HG03066 (cell line): Measurements from ENCODE around the gene VDAC1.
"Not testable (repeated sequence)": the region's sequence is repeated elsewhere in the genome, so short reads cannot be mapped to it uniquely, and the experiment has no call there.

Experiments used
- ATAC-seq: cut with Tn5 transposase; IDR thresholded peaks from one replicate; pipeline ENCODE4 v1.9.1; 2021; ENCODE audit warnings: low read depth; ENCODE audit not compliant: unreplicated experiment

The VDAC1 gene

GRCh38 chr5:134004626-134005416 lies at the start of gene VDAC1:
TSS of gene VDAC1 (minus strand) at chr5:134004975. CDS start at chr5:133993012, 11,963 bp downstream.
- peak; percentile 71 for ATAC-seq

- ATAC-seq, result no peak
Observed at GRCh38 chr5:134053840-134054338, 49.1 kb upstream of the VDAC1 start.

GRCh38 chr5:134053314-134053839 lies 48.6 kb upstream of the VDAC1 start:
- ATAC-seq, result no peak

GRCh38 chr5:134051305-134051704 lies 46.5 kb upstream of the VDAC1 start:
- ATAC-seq, result no peak

GRCh38 chr5:134048864-134049263 lies 44.1 kb upstream of the VDAC1 start:
- no peak for ATAC-seq

GRCh38 chr5:134047687-134048056 lies 42.9 kb upstream of the VDAC1 start:
- no peak for ATAC-seq

- ATAC-seq, result no peak
Observed at GRCh38 chr5:134046801-134047686, 42.3 kb upstream of the VDAC1 start.

- no peak for ATAC-seq
Observed at GRCh38 chr5:134046330-134046729, 41.6 kb upstream of the VDAC1 start.

GRCh38 chr5:134043793-134044792 lies 39.3 kb upstream of the VDAC1 start:
- ATAC-seq, result no peak

- peak; percentile 73 for ATAC-seq
Observed at GRCh38 chr5:134041570-134042411, 37.0 kb upstream of the VDAC1 start.

GRCh38 chr5:134038138-134038537 lies 33.4 kb upstream of the VDAC1 start:
- ATAC-seq, result no peak

GRCh38 chr5:134037160-134037559 lies 32.4 kb upstream of the VDAC1 start:
- ATAC-seq, result no peak

- no peak for ATAC-seq
Observed at GRCh38 chr5:134034326-134034725, 29.6 kb upstream of the VDAC1 start.

- not testable (repeated sequence) for ATAC-seq
Observed at GRCh38 chr5:134030303-134030964, 25.7 kb upstream of the VDAC1 start.

- ATAC-seq, result no peak
Observed at GRCh38 chr5:134029156-134029555, 24.4 kb upstream of the VDAC1 start.

GRCh38 chr5:134028496-134028895 lies 23.7 kb upstream of the VDAC1 start:
- no peak for ATAC-seq

GRCh38 chr5:134027288-134027615 lies 22.5 kb upstream of the VDAC1 start:
- ATAC-seq, result no peak

GRCh38 chr5:134026521-134027287 lies 21.9 kb upstream of the VDAC1 start:
- ATAC-seq, result no peak
